ENCODE results near the gene ALG3. TPM values are rescaled to one million over a fixed set of nuclear protein-coding genes. Genes with fewer than 3 reads are reported as not detected.
"Not testable (repeated sequence)": the region's sequence is repeated elsewhere in the genome, so short reads cannot be mapped to it uniquely, and the experiment has no call there.

Gene ALG3
- total and polyA plus RNA-seq, 9 donors, result 17.8 to 42.0 (median 23.0) TPM

DNA sequence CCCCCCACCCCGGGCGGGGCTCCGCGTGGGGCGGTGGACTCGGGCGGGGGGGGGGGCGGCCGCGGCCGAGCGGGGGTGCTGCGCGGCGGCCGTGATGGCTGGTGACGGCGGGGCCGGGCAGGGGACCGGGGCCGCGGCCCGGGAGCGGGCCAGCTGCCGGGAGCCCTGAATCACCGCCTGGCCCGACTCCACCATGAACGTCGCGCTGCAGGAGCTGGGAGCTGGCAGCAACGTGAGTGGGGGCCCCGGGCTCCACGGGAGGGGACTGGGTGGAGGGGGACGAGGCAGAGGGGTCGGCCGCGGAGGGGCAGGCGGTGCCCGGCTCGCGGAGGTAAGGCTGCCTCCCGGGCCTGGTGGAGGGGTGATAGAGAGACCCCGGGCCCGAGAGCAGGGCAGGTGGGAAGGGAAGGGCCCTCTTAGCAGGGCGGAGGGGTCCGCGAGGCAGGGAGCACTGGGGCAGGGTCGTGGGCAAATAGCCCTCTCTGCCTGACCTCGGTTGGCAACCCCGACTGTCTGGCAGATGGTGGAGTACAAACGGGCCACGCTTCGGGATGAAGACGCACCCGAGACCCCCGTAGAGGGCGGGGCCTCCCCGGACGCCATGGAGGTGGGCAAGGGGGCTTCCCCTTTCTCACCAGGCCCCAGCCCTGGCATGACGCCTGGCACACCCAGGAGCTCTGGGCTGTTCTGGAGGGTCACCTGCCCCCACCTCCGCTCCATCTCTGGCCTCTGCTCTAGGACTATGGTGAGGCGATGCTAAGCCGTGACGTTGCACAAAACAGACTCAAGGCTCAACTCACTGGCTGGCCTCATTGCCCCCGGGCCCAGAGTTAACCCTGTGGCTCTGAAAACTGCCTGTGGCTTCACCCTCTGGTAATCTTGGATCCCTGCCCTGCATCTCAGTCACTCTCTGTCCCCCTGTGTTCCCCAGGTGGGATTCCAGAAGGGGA is 27.5 kb upstream of the ALG3 start, which contains the start of gene ECE2:
ECE2 (plus strand) TSS at position 62 of the 950 bp plus-strand sequence; CDS start at position 194, 132 bp downstream.
- TF ChIP-seq EP300 (IDR thresholded peaks at IDR 0.05), result no peak
- no peak for TF ChIP-seq POLR2A (IDR thresholded peaks at IDR 0.05)
- TF ChIP-seq, protein P1, sequence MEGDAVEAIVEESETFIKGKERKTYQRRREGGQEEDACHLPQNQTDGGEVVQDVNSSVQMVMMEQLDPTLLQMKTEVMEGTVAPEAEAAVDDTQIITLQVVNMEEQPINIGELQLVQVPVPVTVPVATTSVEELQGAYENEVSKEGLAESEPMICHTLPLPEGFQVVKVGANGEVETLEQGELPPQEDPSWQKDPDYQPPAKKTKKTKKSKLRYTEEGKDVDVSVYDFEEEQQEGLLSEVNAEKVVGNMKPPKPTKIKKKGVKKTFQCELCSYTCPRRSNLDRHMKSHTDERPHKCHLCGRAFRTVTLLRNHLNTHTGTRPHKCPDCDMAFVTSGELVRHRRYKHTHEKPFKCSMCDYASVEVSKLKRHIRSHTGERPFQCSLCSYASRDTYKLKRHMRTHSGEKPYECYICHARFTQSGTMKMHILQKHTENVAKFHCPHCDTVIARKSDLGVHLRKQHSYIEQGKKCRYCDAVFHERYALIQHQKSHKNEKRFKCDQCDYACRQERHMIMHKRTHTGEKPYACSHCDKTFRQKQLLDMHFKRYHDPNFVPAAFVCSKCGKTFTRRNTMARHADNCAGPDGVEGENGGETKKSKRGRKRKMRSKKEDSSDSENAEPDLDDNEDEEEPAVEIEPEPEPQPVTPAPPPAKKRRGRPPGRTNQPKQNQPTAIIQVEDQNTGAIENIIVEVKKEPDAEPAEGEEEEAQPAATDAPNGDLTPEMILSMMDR (IDR thresholded peaks at IDR 0.05), result no peak

DNA sequence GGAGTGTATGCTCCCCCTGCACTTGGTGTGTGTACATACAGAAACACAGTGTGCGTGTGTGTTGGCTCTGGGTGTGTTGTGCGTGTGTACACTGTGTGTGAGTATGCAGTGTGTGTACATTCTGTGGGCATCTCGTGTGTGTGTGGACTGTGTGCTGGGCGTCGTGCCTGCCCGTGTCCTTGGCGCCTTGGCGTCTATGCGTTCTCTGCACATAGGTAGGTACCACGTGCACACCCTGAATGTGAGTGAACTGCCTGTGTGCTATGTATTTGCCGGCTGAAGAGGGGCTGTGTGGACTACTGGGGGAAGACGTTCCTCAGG is 26.6 kb upstream of the ALG3 start:
- 62 to 71% (median 64%) methylated on average over 12 of the region's 12 CpGs for WGBS, 3 donors
- Histone ChIP-seq H3K4me1 (ENCODE audit: insufficient read depth) (no peaks in the 10 kb centered on the region), H3K27ac (no peak overlapping the region), H3K36me3 (no peaks in the 10 kb centered on the region), H3K4me3 (no peak overlapping the region), H3K27me3 (no peaks in the 10 kb centered on the region), H3K9me3 (no peaks in the 10 kb centered on the region)
- DNase-seq, result no peak
- TF ChIP-seq EP300 (IDR thresholded peaks at IDR 0.05), result no peak
- TF ChIP-seq, protein P1 (IDR thresholded peaks at IDR 0.05), result no peak
- TF ChIP-seq POLR2A (IDR thresholded peaks at IDR 0.05), result no peak
- intact Hi-C loops (cut with DNase I), result loop anchor here in 1 of 4 donors (5.0 kb wide), 1 partner anchor 483 kb away; no protein-coding TSS in a partner anchor

More for the DNA sequence above, 27.5 kb upstream of the ALG3 start, which contains the start of gene ECE2:
- WGBS, 3 donors, result 9 to 12% (median 11%) methylated on average over 58 to 65 of the region's 65 CpGs
- Histone ChIP-seq H3K27me3 (no peaks in the 10 kb centered on the region), H3K36me3 (no peaks in the 10 kb centered on the region), H3K4me3 (no peak within 1 kb of the TSS), H3K9me3 (no peaks in the 10 kb centered on the region), H3K27ac (no peak within 1 kb of the TSS), H3K4me1 (ENCODE audit: insufficient read depth) (no peaks in the 10 kb centered on the region)
- DNase-seq, result no peak
- intact Hi-C loops (cut with DNase I), result loop anchor here in 1 of 4 donors (5.0 kb wide), 1 partner anchor 484 kb away; no protein-coding TSS in a partner anchor

DNA sequence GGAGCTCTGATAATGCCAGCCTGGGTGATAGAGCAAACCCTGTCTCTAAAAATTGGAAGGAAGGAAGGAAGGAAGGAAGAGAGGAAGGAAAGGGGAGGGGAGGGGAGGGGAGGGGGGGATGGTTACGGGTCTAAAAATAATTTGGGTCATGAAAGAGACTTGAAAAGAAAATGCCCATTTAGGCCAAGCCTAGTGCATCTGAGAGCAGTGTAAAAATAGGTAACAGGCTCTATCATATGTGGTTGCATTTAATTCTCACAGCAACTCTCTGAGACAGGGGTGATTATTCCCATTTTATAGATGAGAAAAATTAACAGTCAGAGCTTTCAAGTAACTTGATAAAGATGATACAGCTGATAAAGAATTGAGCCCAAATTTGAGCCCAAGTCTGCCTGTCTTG is 23.5 kb upstream of the ALG3 start:
- Histone ChIP-seq H3K4me3 (no peak overlapping the region), H3K27ac (no peak overlapping the region), H3K27me3 (no peaks in the 10 kb centered on the region), H3K36me3 (no peaks in the 10 kb centered on the region), H3K4me1 (ENCODE audit: insufficient read depth) (no peaks in the 10 kb centered on the region), H3K9me3 (no peaks in the 10 kb centered on the region)
- no peak for DNase-seq
- TF ChIP-seq POLR2A (IDR thresholded peaks at IDR 0.05) (no peak), EP300 (IDR thresholded peaks at IDR 0.05) (no peak)
- TF ChIP-seq, protein P1 (IDR thresholded peaks at IDR 0.05), result no peak
- 21 to 43% (median 27%) methylated on average over 1 of the region's 1 CpG for WGBS, 3 donors
- intact Hi-C loops (cut with DNase I), result no loop called here

GRCh38 chr3:184267249-184267648 is 18.5 kb upstream of the ALG3 start:
- H3K27me3 ChIP-seq; H3K9me3 ChIP-seq; intact Hi-C loops (cut with DNase I); H3K4me1 ChIP-seq (ENCODE audit: insufficient read depth); H3K4me3 ChIP-seq; H3K27ac ChIP-seq; DNase-seq; H3K36me3 ChIP-seq: not testable (repeated sequence)
- WGBS, 3 donors, result 82 to 92% (median 84%) methylated on average over 1 of the region's 1 CpG

DNA sequence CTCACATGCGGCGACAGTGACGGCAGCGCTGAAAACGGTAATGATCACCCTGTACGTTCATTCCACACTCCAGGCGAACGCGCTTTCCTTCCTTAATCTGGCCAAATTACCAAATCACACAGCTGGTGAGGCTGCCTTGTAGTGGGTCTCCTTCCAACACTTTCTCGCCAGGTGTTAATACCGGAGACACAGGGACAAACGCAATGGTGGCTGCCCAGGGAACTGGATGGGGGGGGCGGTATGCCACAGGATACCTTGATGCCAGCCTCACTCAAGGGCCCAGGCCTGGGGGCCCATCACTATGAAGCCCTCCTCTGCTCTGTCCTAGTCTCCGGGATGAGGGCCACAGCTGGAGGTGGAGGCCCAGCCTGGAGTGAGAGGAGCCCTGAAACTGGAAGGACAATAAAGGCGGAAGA is 14.0 kb upstream of the ALG3 start:
- H3K4me3 ChIP-seq, result no peak overlapping the region
- intact Hi-C loops (cut with DNase I), result no loop called here
- peaks cover 13% of the 10 kb centered on the region for H3K4me1 ChIP-seq (ENCODE audit: insufficient read depth)
- no peaks in the 10 kb centered on the region for H3K36me3 ChIP-seq
- H3K27me3 ChIP-seq, result peaks cover 5% of the 10 kb centered on the region
- no peak for TF ChIP-seq POLR2A (IDR thresholded peaks at IDR 0.05)
- no peak for TF ChIP-seq EP300 (IDR thresholded peaks at IDR 0.05)
- TF ChIP-seq, protein P1 (IDR thresholded peaks at IDR 0.05), result no peak
- no peak overlapping the region for H3K27ac ChIP-seq
- 7 to 11% (median 10%) methylated on average over 15 of the region's 15 CpGs for WGBS, 3 donors
- no peak for DNase-seq
- no peaks in the 10 kb centered on the region for H3K9me3 ChIP-seq
